Measurements from ENCODE around the gene HUS1B.
A peak's percentile ranks its signal among the peaks of the same experiment; 100 is the strongest.

HUS1B gene

DNA sequence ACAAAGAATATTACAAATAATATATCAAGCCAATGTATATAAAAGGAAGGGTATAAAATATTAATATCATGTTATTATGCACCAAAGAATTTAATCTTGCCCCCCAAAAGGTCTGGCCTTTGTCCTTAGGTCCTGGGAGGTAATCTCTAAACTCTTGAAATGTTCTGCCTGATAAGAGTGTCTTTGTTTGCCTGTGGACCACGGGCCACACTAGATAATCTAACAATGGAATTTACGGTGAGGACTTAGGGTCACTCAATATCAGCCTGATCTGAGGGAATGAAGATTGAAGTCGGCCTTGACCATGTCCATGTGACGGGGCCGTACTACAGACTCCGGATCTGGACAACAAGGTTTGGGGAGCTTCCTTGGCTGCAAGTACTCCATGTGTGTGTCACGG lies 42.9 kb downstream of the HUS1B start:
- DNase-seq (ENCODE audit: insufficient read length, low spot score): no peak
- no peak for FAIRE-seq
- TF ChIP-seq POLR2A (IDR thresholded peaks at IDR 0.05; ENCODE audit: low read depth, low read length) (no peak), POU2F2 (IDR thresholded peaks at IDR 0.05; ENCODE audit: low read depth, low read length) (no peak), TAF1 (IDR thresholded peaks at IDR 0.05; ENCODE audit: low read depth, low read length) (no peak), POLR2AphosphoS5 (IDR thresholded peaks at IDR 0.05; ENCODE audit: low read depth, low read length) (no peak), PAX5 (IDR thresholded peaks at IDR 0.05; ENCODE audit: insufficient read depth, low read length, severe bottlenecking) (no peak), SPI1 (IDR thresholded peaks at IDR 0.05; ENCODE audit: low read depth, low read length) (no peak)

- TF ChIP-seq POLR2A (IDR thresholded peaks at IDR 0.05; ENCODE audit: low read depth, low read length) (no peak), PAX5 (IDR thresholded peaks at IDR 0.05; ENCODE audit: insufficient read depth, low read length, severe bottlenecking) (no peak), SPI1 (IDR thresholded peaks at IDR 0.05; ENCODE audit: low read depth, low read length) (no peak), POU2F2 (IDR thresholded peaks at IDR 0.05; ENCODE audit: low read depth, low read length) (no peak), POLR2AphosphoS5 (IDR thresholded peaks at IDR 0.05; ENCODE audit: low read depth, low read length) (no peak), TAF1 (IDR thresholded peaks at IDR 0.05; ENCODE audit: low read depth, low read length) (no peak)
- DNase-seq (ENCODE audit: insufficient read length, low spot score) (no peak), FAIRE-seq (no peak)
Observed at GRCh38 chr6:611928-612327, 45.0 kb downstream of the HUS1B start.

- no peak for TF ChIP-seq TAF1 (IDR thresholded peaks at IDR 0.05; ENCODE audit: low read depth, low read length)
- no peak for TF ChIP-seq PAX5 (IDR thresholded peaks at IDR 0.05; ENCODE audit: insufficient read depth, low read length, severe bottlenecking)
- TF ChIP-seq POLR2AphosphoS5 (IDR thresholded peaks at IDR 0.05; ENCODE audit: low read depth, low read length): no peak
- no peak for TF ChIP-seq SPI1 (IDR thresholded peaks at IDR 0.05; ENCODE audit: low read depth, low read length)
- no peak for TF ChIP-seq POU2F2 (IDR thresholded peaks at IDR 0.05; ENCODE audit: low read depth, low read length)
- TF ChIP-seq POLR2A (IDR thresholded peaks at IDR 0.05; ENCODE audit: low read depth, low read length): no peak
- no peak for DNase-seq (ENCODE audit: insufficient read length, low spot score)
- peak; percentile 71 for FAIRE-seq
Observed at GRCh38 chr6:610882-611281, 46.0 kb downstream of the HUS1B start.

DNA sequence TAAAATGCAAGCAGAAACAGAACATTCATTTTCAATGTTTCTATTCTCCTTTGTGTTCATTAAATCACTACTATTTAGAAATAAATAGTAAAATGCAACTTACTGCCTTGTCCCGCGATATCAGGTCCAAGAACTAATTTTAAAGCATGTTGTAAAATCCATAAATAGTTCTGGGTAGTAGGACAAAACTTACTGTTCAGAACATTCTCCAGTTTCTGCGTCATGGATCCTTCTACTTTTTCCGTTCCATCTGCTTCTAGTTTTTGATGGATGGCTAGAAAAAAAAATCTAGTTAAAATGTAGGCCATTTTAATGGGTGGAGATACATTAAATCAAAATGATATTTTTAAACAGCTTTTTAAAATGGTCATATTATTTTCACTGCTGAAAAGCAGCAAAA lies 47.0 kb downstream of the HUS1B start:
- no peak for TF ChIP-seq PAX5 (IDR thresholded peaks at IDR 0.05; ENCODE audit: insufficient read depth, low read length, severe bottlenecking)
- TF ChIP-seq TAF1 (IDR thresholded peaks at IDR 0.05; ENCODE audit: low read depth, low read length): no peak
- no peak for DNase-seq (ENCODE audit: insufficient read length, low spot score)
- no peak for FAIRE-seq

DNA sequence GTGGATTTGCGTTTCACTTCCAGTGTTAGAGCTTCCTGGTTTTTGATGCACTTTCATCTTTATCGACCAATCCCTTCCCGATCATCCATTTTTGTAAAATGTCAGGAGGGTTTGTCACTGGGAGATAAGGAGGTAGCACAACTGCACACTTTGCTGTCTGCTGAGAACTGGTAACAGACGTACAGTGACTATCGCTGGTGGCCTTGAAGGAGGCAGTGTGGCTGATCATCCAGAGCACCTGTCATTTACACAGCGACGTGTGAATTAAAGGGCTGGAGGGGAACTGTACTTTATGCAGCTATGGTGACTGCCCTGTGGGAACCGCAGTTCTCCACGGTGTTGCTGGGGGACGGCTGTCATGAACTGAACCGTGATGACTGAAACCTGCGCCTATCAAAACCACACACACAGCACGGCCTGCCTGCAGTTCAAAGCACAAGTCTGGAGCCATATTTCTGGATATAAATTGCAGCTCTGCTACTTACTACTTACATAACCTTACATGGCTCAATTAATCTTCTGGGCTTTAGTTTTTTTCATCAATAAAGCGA lies 50.0 kb downstream of the HUS1B start:
- TF ChIP-seq PAX5 (IDR thresholded peaks at IDR 0.05; ENCODE audit: insufficient read depth, low read length, severe bottlenecking): no peak
- no peak for TF ChIP-seq SPI1 (IDR thresholded peaks at IDR 0.05; ENCODE audit: low read depth, low read length)
- TF ChIP-seq POLR2A (IDR thresholded peaks at IDR 0.05; ENCODE audit: low read depth, low read length): no peak
- no peak for TF ChIP-seq POLR2AphosphoS5 (IDR thresholded peaks at IDR 0.05; ENCODE audit: low read depth, low read length)
- TF ChIP-seq TAF1 (IDR thresholded peaks at IDR 0.05; ENCODE audit: low read depth, low read length): no peak
- TF ChIP-seq POU2F2 (IDR thresholded peaks at IDR 0.05; ENCODE audit: low read depth, low read length): no peak
- DNase-seq (ENCODE audit: insufficient read length, low spot score) (no peak), FAIRE-seq (no peak)

Data from GM12891 (cell line).